SH-SY5Y (cell line): ENCODE measurements around the gene B3GNT5.

Experiments
- GATA2 ChIP-seq: IDR thresholded peaks from 2 replicates; pipeline ENCODE4 v1.6.1; 2011; ENCODE audit warnings: mild to moderate bottlenecking, low read depth, low read length
- GATA3 ChIP-seq: IDR thresholded peaks from 2 replicates; pipeline ENCODE4 v1.6.1; 2011; ENCODE audit warnings: low read depth, mild to moderate bottlenecking, low read length, moderate library complexity

DNA sequence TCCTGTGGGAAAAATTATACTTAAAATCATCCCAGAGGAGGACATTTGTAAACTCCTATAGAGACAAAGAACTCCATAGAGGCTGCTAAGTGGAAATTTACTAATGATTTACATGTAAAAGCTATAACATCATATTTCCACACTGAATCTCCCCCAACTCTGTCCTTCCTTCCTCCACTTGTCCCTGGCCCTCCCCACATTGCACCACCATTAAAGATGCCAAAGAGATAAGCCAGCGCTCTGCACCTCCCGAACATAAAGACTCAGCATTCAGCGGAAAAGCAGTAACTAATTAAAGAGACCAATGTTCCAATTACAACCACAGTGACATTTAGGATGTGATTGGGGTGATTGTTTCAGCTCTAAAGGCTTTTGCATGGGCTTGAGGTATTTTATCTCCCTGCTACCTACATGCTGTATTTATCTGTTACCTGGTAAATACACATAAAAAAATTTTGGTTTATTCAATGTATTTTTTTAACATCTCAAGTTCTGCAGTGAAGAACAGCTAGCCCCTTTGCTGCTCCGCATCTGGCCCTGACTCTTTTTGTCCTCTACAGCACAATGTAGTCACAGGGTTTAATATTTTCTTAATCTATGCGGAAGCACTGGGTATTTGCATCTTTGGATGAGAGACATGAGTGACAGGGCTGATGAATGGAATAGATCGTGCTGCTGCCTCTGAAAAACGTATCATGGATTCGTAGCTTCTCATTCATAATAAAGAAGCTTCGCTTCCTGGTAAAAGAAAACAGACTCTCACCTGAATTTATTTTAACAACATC lies 35.3 kb upstream of the B3GNT5 start:
- TF ChIP-seq GATA2 (no peak), GATA3 (0 out of 2 replicates have a peak, but pooled peaks have one; percentile 36)
